ENCODE data around the gene HACE1. TPM values are rescaled to one million over a fixed set of nuclear protein-coding genes. Genes with fewer than 3 reads are reported as not detected.
A peak's percentile ranks its signal among the peaks of the same experiment; 100 is the strongest.

The HACE1 gene
- total RNA-seq, 2 donors from 2014 or later, result 11.7 to 19.3 TPM

DNA sequence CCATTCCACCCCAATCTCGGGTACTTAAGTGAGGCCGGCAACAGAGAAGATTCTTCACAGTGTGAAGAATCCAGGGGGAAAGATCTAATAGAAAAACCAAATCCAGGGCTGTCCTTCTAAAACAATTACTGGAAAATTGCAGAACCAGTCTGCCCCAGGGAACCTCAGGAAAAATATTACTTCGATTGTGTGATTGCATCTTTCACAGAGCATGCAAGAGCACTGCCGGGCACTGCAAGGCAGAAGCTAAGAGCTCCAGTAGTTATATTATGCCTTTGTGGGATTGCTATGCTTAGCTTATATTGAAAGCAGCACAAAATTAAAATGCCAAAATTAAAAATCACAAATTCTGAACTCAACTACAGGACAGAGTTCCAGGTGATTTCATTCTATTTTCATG, 175.9 kb downstream of the HACE1 start:
- Histone ChIP-seq H3K4me1 (replicated peaks) (no peaks in the 10 kb centered on the region), H3K9me3 (no peaks in the 10 kb centered on the region), H3K36me3 (no peaks in the 10 kb centered on the region), H3K4me3 (no peak overlapping the region), H3K27ac (no peak overlapping the region), H3K27me3 (replicated peaks; ENCODE audit: insufficient read depth) (no peaks in the 10 kb centered on the region)
- WGBS, result 78% methylated on average over 4 of the region's 4 CpGs
- intact Hi-C loops (cut with DNase I), result no loop called here
- no peak for DNase-seq (ENCODE audit: low spot score)
- TF ChIP-seq POLR2AphosphoS5 (IDR thresholded peaks at IDR 0.05), result no peak
- TF ChIP-seq POLR2A (IDR thresholded peaks at IDR 0.05), result no peak
- TF ChIP-seq, protein P1, sequence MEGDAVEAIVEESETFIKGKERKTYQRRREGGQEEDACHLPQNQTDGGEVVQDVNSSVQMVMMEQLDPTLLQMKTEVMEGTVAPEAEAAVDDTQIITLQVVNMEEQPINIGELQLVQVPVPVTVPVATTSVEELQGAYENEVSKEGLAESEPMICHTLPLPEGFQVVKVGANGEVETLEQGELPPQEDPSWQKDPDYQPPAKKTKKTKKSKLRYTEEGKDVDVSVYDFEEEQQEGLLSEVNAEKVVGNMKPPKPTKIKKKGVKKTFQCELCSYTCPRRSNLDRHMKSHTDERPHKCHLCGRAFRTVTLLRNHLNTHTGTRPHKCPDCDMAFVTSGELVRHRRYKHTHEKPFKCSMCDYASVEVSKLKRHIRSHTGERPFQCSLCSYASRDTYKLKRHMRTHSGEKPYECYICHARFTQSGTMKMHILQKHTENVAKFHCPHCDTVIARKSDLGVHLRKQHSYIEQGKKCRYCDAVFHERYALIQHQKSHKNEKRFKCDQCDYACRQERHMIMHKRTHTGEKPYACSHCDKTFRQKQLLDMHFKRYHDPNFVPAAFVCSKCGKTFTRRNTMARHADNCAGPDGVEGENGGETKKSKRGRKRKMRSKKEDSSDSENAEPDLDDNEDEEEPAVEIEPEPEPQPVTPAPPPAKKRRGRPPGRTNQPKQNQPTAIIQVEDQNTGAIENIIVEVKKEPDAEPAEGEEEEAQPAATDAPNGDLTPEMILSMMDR (IDR thresholded peaks at IDR 0.05), result no peak

DNA sequence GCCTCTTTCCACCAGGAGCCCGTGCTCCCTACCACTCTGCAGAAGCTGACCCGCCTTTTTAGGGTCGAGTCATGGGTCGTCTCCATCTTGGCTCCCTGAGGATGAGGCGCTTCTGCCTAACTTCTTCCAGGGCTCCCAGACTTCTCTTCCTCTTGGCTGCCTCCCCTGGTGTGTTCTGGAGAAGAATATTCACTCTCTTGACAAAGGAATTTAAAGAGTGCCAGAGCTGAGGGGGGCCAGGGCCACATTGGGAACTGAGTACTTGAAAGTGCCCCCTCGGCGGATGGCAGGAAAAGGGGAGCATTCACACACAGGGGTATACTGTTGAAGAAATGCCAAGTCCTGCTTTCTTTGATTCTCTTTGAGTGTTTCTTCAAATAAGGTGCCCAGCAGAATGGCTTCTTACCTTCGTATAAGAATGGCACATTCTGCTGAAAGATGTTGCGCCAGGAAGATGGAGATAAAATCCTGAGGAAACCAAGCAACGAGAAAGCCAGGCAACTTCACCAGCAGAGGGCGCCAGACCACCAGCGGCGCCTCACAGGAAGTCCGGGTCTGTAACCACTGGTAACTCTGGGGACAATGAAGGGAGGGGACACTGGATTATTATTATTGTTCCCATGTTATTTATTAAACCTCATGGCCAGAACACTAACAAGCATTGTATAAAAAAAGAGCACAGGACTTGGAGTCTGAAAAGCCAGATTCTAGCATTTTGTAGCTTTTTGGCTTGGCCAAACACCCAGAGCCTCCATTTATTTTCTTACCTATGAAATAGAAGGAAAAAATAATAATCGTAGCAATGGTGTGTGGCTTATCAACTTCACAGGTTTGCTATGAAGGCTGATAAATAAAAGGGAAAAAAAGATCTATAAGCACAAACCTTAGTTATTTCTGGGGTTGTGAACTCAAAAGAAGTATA, 176.7 kb downstream of the HACE1 start:
- Histone ChIP-seq H3K27me3 (replicated peaks; ENCODE audit: insufficient read depth) (no peaks in the 10 kb centered on the region), H3K4me1 (replicated peaks) (no peaks in the 10 kb centered on the region), H3K27ac (no peak overlapping the region), H3K9me3 (no peaks in the 10 kb centered on the region), H3K4me3 (no peak overlapping the region), H3K36me3 (no peaks in the 10 kb centered on the region)
- TF ChIP-seq POLR2AphosphoS5 (IDR thresholded peaks at IDR 0.05), result no peak
- TF ChIP-seq, protein P1 (IDR thresholded peaks at IDR 0.05), result peak in 3 of 4 experiments; percentile 20 to 60 (median 41)
- TF ChIP-seq POLR2A (IDR thresholded peaks at IDR 0.05), result no peak
- no peak for DNase-seq (ENCODE audit: low spot score)
- intact Hi-C loops (cut with DNase I), result no loop called here
- WGBS, result 70% methylated on average over 15 of the region's 15 CpGs

DNA sequence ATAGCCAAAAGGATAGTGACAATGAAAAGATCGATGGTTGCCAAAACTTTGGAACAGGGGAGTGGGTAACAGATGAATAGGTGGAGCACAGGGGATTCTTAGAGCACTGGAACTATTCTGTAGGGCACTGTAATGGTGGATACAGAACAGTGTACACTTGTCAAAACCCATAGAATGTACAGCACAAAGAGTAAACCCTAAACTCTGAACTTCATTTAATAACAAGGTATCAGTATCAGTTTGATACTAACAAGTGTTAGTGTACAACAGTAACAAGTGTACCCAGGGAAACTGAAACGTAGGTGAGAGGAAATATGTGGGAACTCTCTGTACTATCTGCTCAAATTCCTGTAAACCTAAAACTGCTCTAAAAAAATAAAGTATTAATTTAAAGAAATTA, 179.2 kb downstream of the HACE1 start:
- 65% methylated on average over 2 of the region's 2 CpGs for WGBS

DNA sequence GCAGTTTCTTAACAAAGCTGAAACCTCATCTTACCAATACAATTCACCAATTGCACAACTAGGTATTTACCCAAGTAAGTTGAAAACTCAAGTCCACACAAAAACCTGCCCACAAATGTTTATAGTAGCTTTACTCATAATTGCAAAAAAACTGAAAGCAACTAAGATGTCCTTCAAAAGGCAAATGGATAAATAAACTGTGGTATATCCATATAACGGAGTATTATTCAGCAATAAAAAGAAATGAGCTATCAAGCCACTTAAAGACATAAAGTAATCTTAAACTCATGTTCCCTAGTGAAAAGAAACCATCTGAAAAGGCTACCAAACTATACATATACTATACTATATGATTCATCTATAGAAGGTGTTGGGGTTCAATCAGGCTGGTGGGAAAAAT, 179.7 kb downstream of the HACE1 start:
- intact Hi-C loops (cut with DNase I), result no loop called here
- Histone ChIP-seq H3K4me3 (no peak overlapping the region), H3K27me3 (replicated peaks; ENCODE audit: insufficient read depth) (no peaks in the 10 kb centered on the region), H3K9me3 (no peaks in the 10 kb centered on the region), H3K27ac (no peak overlapping the region), H3K36me3 (no peaks in the 10 kb centered on the region), H3K4me1 (replicated peaks) (no peaks in the 10 kb centered on the region)
- TF ChIP-seq, protein P1 (IDR thresholded peaks at IDR 0.05), result no peak
- TF ChIP-seq POLR2AphosphoS5 (IDR thresholded peaks at IDR 0.05), result no peak
- no peak for TF ChIP-seq POLR2A (IDR thresholded peaks at IDR 0.05)
- DNase-seq (ENCODE audit: low spot score), result no peak
- 44% methylated on average over 1 of the region's 1 CpG for WGBS

More for the DNA sequence above, 179.2 kb downstream of the HACE1 start:
- intact Hi-C loops (cut with DNase I), result no loop called here
- Histone ChIP-seq H3K27ac (no peak overlapping the region), H3K4me1 (replicated peaks) (no peaks in the 10 kb centered on the region), H3K9me3 (no peaks in the 10 kb centered on the region), H3K27me3 (replicated peaks; ENCODE audit: insufficient read depth) (no peaks in the 10 kb centered on the region), H3K36me3 (no peaks in the 10 kb centered on the region), H3K4me3 (no peak overlapping the region)
- DNase-seq (ENCODE audit: low spot score), result no peak
- TF ChIP-seq POLR2AphosphoS5 (IDR thresholded peaks at IDR 0.05), result no peak
- TF ChIP-seq, protein P1 (IDR thresholded peaks at IDR 0.05), result no peak
- no peak for TF ChIP-seq POLR2A (IDR thresholded peaks at IDR 0.05)

Small RNAs within 50 kb of the gene (small RNA-seq; reads per million reads assigned to genes)
- 0 reads per million in 2 donors for gene RNU6-897P

Other genes starting within 250 kb of the HACE1 start
- gene LIN28B, start 97.2 kb upstream of the HACE1 start, total RNA-seq, result 1 to 10 TPM in 1 of 2 donors, not detected in 1; 2.6 TPM

Measured in prostate gland (tissue), 2 donors.